IgD-negative memory B cell (primary cell): Measurements from ENCODE around the gene ABCA13. TPM values are rescaled to one million over a fixed set of nuclear protein-coding genes. Genes with fewer than 3 reads are reported as not detected.

Source experiments
- H3K27ac Mint-ChIP-seq, 3 donors: one replicate each; pipeline ENCODE4 v1.8.0; 2020 to 2022; ENCODE audit warnings: mild to moderate bottlenecking in 3 of 3, mixed read lengths in 3 of 3, moderate library complexity in 1 of 3
- H3K27me3 Mint-ChIP-seq: one replicate; pipeline ENCODE4 v1.8.0; 2021; ENCODE audit warnings: mixed read lengths
- H3K36me3 Mint-ChIP-seq: one replicate; pipeline ENCODE4 v1.8.0; 2020; ENCODE audit warnings: mild to moderate bottlenecking, mixed read lengths
- H3K4me1 Mint-ChIP-seq, 3 donors: one replicate each; pipeline ENCODE4 v1.8.0; 2020 to 2022; ENCODE audit warnings: mixed read lengths in 3 of 3, mild to moderate bottlenecking in 1 of 3
- H3K4me3 Mint-ChIP-seq, 4 donors: one replicate each; pipeline ENCODE4 v1.8.0; 2020 to 2022; ENCODE audit warnings: mild to moderate bottlenecking in 4 of 4, mixed read lengths in 4 of 4, moderate library complexity in 3 of 4
- H3K9me3 Mint-ChIP-seq, 3 donors: one replicate each; pipeline ENCODE4 v1.8.0; 2020 to 2021; ENCODE audit warnings: mixed read lengths in 3 of 3, mild to moderate bottlenecking in 1 of 3
- polyA plus RNA-seq: library from polyadenylated mRNA; unstranded; fragments of 300-500 nt; fragmentation: Illumina TruSeq; gene quantifications from one replicate; pipeline ENCODE4 v1.2.3, GENCODE V29; 2021

ABCA13 gene
- polyA plus RNA-seq, 1 donor from 2014 or later = not detected

- Mint-ChIP-seq H3K9me3 (peaks cover 0 to 3% (median 0%) of the 10 kb centered on the region in 3 donors), H3K27ac (no peak overlapping the region), H3K4me1 (peaks cover 0 to 2% (median 0%) of the 10 kb centered on the region in 3 donors), H3K4me3 (no peak overlapping the region), H3K27me3 (peaks cover 5% of the 10 kb centered on the region), H3K36me3 (peaks cover 1% of the 10 kb centered on the region)
Observed at GRCh38 chr7:48285373-48285772, 114.1 kb downstream of the ABCA13 start.

DNA sequence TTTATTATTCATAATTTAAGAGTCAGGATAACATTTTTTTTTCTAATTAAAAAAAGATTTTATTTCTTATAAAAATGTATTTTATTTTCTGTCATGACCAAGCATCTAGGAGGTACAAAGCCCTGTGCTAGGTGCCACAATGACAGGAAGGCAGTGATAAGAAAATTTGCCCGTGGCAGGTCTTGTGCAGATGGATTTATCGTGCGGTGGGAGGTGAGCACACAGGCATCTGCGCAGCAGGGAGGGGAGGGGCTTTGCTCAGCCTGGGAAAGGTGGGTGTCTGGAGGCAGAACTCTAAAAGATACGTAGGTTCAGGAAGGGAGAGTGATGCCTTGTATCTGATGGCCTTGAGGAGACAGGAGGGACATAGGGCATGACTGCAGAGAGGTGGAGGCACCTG lies 115.6 kb downstream of the ABCA13 start:
- Mint-ChIP-seq H3K9me3 (peaks cover 0 to 3% (median 0%) of the 10 kb centered on the region in 3 donors), H3K27me3 (peaks cover 8% of the 10 kb centered on the region), H3K36me3 (peaks cover 3% of the 10 kb centered on the region), H3K4me1 (peaks cover 0 to 2% (median 0%) of the 10 kb centered on the region in 3 donors), H3K27ac (no peak overlapping the region), H3K4me3 (no peak overlapping the region)

- peaks cover 11% of the 10 kb centered on the region for H3K27me3 Mint-ChIP-seq
- H3K4me3 Mint-ChIP-seq = no peak overlapping the region
- H3K9me3 Mint-ChIP-seq = peaks cover 0 to 3% (median 0%) of the 10 kb centered on the region in 3 donors
- H3K4me1 Mint-ChIP-seq = no peaks in the 10 kb centered on the region
- H3K36me3 Mint-ChIP-seq = peaks cover 1% of the 10 kb centered on the region
- no peak overlapping the region for H3K27ac Mint-ChIP-seq
Observed at GRCh38 chr7:48289656-48290055, 118.4 kb downstream of the ABCA13 start.

- H3K9me3 Mint-ChIP-seq = no peaks in the 10 kb centered on the region
- H3K27ac Mint-ChIP-seq = no peak overlapping the region
- H3K27me3 Mint-ChIP-seq = peaks cover 7% of the 10 kb centered on the region
Observed at GRCh38 chr7:48292949-48293348, 121.7 kb downstream of the ABCA13 start.

DNA sequence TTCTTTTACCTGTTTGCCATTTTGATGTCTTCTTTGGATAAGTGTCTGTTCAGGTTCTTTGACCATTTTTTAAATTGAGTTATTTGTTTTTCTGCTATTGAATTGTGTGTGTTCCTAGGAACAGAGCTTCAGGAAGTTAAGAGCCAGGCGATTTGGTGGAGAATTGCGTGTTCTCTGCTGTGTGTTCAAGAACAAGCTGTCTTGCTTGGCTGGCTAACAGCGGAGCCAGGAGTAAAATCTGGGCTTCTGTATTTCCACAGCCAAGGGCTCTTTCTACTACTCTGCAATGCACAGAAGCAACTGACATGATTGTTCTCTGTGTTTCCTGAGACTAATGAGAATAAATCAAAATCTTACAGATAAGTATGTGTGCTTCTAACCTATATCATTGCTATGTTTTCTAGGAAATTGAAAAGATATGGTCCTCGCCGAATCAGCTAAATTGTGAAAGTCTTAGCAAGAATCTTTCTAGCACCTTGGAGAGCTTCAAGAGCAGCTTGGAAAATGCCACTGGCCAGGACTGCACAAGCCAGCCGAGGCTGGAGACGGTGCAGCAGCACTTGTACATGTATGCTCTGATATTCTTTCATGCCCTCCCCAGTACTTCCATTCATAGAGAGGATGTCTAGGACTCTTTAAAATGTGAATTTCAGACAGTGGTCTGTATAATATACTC lies 124.2 kb downstream of the ABCA13 start:
- H3K4me1 Mint-ChIP-seq = no peaks in the 10 kb centered on the region
- no peaks in the 10 kb centered on the region for H3K9me3 Mint-ChIP-seq
- H3K27ac Mint-ChIP-seq = no peak overlapping the region
- no peak overlapping the region for H3K4me3 Mint-ChIP-seq
- peaks cover 7% of the 10 kb centered on the region for H3K27me3 Mint-ChIP-seq
- H3K36me3 Mint-ChIP-seq = peaks cover 1% of the 10 kb centered on the region

More at GRCh38 chr7:48292949-48293348, 121.7 kb downstream of the ABCA13 start:
- Mint-ChIP-seq H3K4me1 (no peaks in the 10 kb centered on the region), H3K4me3 (no peak overlapping the region), H3K36me3 (peaks cover 1% of the 10 kb centered on the region)

GRCh38 chr7:48296966-48297365 lies 125.7 kb downstream of the ABCA13 start:
- no peak overlapping the region for H3K4me3 Mint-ChIP-seq

GRCh38 chr7:48298779-48299178 lies 127.5 kb downstream of the ABCA13 start:
- Mint-ChIP-seq H3K4me1 (peaks cover 0 to 2% (median 0%) of the 10 kb centered on the region in 3 donors), H3K27me3 (peaks cover 2% of the 10 kb centered on the region), H3K9me3 (peaks cover 0 to 2% (median 0%) of the 10 kb centered on the region in 3 donors), H3K36me3 (no peaks in the 10 kb centered on the region), H3K27ac (no peak overlapping the region), H3K4me3 (no peak overlapping the region)

More at GRCh38 chr7:48296966-48297365, 125.7 kb downstream of the ABCA13 start:
- Mint-ChIP-seq H3K27me3 (peaks cover 2% of the 10 kb centered on the region), H3K4me1 (no peaks in the 10 kb centered on the region), H3K36me3 (no peaks in the 10 kb centered on the region), H3K27ac (no peak overlapping the region), H3K9me3 (no peaks in the 10 kb centered on the region)

- Mint-ChIP-seq H3K27me3 (no peaks in the 10 kb centered on the region), H3K4me3 (no peak overlapping the region), H3K9me3 (peaks cover 0 to 2% (median 0%) of the 10 kb centered on the region in 3 donors), H3K4me1 (peaks cover 0 to 2% (median 0%) of the 10 kb centered on the region in 3 donors), H3K36me3 (no peaks in the 10 kb centered on the region), H3K27ac (no peak overlapping the region)
Observed at GRCh38 chr7:48299580-48300169, 128.4 kb downstream of the ABCA13 start.

- H3K36me3 Mint-ChIP-seq = no peaks in the 10 kb centered on the region
- H3K27me3 Mint-ChIP-seq = no peaks in the 10 kb centered on the region
- H3K9me3 Mint-ChIP-seq = peaks cover 0 to 2% (median 0%) of the 10 kb centered on the region in 3 donors
- H3K4me1 Mint-ChIP-seq = peaks cover 0 to 2% (median 0%) of the 10 kb centered on the region in 3 donors
- no peak overlapping the region for H3K27ac Mint-ChIP-seq
- H3K4me3 Mint-ChIP-seq = no peak overlapping the region
Observed at GRCh38 chr7:48300301-48300700, 129.0 kb downstream of the ABCA13 start.

- no peak overlapping the region for H3K27ac Mint-ChIP-seq
- peaks cover 0 to 2% (median 0%) of the 10 kb centered on the region in 3 donors for H3K9me3 Mint-ChIP-seq
- H3K4me1 Mint-ChIP-seq = peaks cover 0 to 2% (median 0%) of the 10 kb centered on the region in 3 donors
- H3K4me3 Mint-ChIP-seq = peak overlapping the region in 1 of 4 donors; percentile 15
- no peaks in the 10 kb centered on the region for H3K27me3 Mint-ChIP-seq
- no peaks in the 10 kb centered on the region for H3K36me3 Mint-ChIP-seq
Observed at GRCh38 chr7:48301201-48301600, 129.9 kb downstream of the ABCA13 start.

DNA sequence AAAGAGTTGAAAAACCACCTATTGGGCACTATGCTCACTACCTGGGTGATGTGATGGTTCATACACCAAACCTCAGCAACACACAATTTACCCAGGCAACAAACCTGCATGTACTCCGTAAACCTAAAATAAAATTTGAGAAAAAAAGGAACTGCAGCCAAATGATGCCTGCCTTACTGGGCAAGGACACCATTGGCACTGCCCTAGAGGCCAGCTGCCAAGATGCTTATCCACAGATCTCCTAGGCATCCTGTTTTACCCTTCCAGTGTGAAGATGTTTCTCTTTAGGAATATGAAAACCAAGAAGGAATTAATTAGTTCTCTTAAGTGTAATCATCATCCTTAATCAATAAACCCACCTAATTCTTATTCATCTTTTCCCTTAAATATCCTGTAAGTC lies 133.4 kb downstream of the ABCA13 start:
- H3K27me3 Mint-ChIP-seq = no peaks in the 10 kb centered on the region
- peaks cover 0 to 2% (median 0%) of the 10 kb centered on the region in 3 donors for H3K4me1 Mint-ChIP-seq
- H3K4me3 Mint-ChIP-seq = no peak overlapping the region
- H3K27ac Mint-ChIP-seq = no peak overlapping the region
- no peaks in the 10 kb centered on the region for H3K36me3 Mint-ChIP-seq
- peaks cover 0 to 2% (median 0%) of the 10 kb centered on the region in 3 donors for H3K9me3 Mint-ChIP-seq

DNA sequence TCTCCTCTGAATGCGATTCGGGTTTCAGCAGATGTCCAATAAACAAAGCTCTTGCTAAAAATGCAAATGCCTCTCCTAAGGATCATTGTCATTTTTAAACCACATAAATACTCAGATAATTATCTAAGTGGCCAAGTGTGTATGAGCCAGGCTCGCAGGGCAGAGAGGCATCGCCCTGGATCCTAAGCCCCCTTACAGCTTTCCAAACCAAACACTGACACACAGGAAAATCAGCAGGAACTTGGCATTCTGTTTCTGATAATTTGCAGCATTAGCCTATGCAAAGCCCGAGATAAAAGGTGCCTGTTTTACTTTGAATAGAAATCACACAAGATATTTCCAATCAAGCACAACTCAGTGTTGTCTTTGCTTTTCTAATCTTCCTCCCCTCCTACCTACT lies 134.4 kb downstream of the ABCA13 start:
- no peak overlapping the region for H3K4me3 Mint-ChIP-seq
- peaks cover 0 to 2% (median 0%) of the 10 kb centered on the region in 3 donors for H3K4me1 Mint-ChIP-seq
- H3K27ac Mint-ChIP-seq = no peak overlapping the region
- peaks cover 0 to 2% (median 0%) of the 10 kb centered on the region in 3 donors for H3K9me3 Mint-ChIP-seq
- H3K27me3 Mint-ChIP-seq = no peaks in the 10 kb centered on the region
- H3K36me3 Mint-ChIP-seq = no peaks in the 10 kb centered on the region

DNA sequence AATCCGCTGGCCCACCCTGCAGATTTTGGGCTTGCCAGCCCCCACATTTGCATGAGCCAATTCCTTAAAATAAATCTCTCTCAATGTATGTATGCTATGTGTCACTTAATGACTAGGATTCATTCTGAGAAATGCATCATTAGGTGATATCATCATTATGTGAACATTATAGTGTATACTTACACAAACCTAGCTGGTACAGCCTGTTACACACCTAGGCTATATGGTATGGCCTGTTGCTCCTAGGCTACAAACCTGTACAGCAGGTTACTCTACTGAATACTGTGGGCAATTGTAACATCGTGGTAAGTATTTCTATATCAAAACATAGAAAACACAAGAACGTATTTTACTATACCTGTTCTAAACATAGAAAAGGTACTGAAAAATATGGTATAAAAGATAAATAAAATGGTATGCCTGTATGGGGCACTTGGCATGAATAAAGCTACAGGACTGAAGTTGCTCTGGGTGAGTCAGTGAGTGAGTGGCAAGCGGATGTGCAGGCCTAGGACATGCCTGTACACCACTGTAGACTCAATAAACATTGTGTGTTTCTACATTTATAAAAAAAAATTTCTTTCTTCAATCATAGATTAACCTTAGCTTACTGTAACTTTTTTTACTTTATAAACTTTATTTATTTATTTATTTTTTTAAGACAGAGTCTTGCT lies 135.9 kb downstream of the ABCA13 start:
- Mint-ChIP-seq H3K27me3 (no peaks in the 10 kb centered on the region), H3K4me3 (no peak overlapping the region), H3K36me3 (peaks cover 2% of the 10 kb centered on the region), H3K27ac (no peak overlapping the region), H3K9me3 (peaks cover 0 to 2% (median 0%) of the 10 kb centered on the region in 3 donors), H3K4me1 (peaks cover 0 to 2% (median 0%) of the 10 kb centered on the region in 3 donors)

- Mint-ChIP-seq H3K36me3 (peaks cover 2% of the 10 kb centered on the region), H3K4me3 (no peak overlapping the region), H3K27me3 (no peaks in the 10 kb centered on the region), H3K9me3 (no peaks in the 10 kb centered on the region), H3K27ac (no peak overlapping the region), H3K4me1 (no peaks in the 10 kb centered on the region)
Observed at GRCh38 chr7:48309720-48310119, 138.5 kb downstream of the ABCA13 start.

DNA sequence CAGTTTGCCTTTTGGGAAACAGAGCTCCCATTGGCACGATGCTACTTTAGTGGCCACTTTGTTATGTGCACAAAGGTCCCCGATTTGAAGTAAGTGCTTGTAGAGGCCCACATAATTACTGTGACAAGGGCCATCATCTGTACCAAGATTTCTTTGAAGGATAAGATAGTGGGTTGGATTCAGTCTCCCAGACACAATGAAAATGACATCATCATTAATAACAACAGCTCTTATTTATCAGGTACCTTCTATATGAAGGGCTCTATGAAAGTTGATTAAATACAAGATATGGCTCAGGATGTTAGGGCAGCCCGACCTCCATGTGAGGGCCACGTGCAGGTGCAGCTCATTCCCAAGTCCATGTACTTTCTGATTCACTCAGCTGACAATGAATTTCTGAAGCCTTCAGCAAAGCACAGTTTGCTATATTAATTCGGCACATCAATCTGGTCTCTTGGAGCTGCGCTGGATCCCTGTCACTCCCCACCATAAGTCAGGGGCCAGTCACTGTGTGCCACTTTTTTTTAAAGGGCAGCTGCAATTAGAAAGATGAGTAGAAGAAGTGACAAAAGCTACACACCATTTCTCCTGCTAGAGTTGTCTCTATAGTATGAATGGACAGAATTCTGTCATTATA lies 140.3 kb downstream of the ABCA13 start:
- Mint-ChIP-seq H3K27ac (no peak overlapping the region), H3K4me3 (no peak overlapping the region), H3K36me3 (peaks cover 2% of the 10 kb centered on the region), H3K9me3 (no peaks in the 10 kb centered on the region), H3K27me3 (no peaks in the 10 kb centered on the region), H3K4me1 (no peaks in the 10 kb centered on the region)
